Measurements from ENCODE around the gene RFC4.

DNA sequence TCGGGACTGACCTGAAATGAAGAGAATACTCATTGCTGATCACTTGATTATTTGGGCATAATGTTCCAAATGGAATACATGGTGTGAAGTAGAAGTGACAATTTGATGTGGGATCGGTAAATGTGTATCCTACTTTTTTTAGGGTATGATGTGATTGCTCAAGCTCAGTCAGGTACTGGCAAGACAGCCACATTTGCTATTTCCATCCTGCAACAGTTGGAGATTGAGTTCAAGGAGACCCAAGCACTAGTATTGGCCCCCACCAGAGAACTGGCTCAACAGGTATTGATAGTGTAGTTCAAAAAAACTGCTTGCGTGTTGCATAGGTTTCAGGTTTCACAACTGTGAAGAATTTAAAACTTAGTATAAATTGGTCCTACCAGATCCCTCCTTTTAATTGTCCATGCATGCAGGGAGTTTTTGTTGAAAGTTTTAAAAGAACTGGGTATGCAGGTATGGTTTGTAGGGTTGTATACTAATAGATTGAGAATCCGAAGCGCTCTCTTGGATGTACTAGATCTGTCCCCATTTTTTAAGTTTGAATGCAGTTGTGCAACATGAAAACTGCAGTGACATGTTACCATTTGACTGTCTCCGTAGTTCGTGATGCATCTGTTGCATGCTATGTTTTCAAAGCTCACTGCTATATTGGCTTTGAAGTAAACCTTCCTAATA lies 21.3 kb downstream of the RFC4 start:
- TF ChIP-seq, protein P1, sequence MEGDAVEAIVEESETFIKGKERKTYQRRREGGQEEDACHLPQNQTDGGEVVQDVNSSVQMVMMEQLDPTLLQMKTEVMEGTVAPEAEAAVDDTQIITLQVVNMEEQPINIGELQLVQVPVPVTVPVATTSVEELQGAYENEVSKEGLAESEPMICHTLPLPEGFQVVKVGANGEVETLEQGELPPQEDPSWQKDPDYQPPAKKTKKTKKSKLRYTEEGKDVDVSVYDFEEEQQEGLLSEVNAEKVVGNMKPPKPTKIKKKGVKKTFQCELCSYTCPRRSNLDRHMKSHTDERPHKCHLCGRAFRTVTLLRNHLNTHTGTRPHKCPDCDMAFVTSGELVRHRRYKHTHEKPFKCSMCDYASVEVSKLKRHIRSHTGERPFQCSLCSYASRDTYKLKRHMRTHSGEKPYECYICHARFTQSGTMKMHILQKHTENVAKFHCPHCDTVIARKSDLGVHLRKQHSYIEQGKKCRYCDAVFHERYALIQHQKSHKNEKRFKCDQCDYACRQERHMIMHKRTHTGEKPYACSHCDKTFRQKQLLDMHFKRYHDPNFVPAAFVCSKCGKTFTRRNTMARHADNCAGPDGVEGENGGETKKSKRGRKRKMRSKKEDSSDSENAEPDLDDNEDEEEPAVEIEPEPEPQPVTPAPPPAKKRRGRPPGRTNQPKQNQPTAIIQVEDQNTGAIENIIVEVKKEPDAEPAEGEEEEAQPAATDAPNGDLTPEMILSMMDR (IDR thresholded peaks at IDR 0.05): no peak
- TF ChIP-seq POLR2AphosphoS5 (IDR thresholded peaks at IDR 0.05) (no peak), POLR2A (IDR thresholded peaks at IDR 0.05) (no peak)
